MCF 10A (cell line): Measurements from ENCODE around the gene GABRR2. TPM values are rescaled to one million over a fixed set of nuclear protein-coding genes. Genes with fewer than 3 reads are reported as not detected.
A peak's percentile ranks its signal among the peaks of the same experiment; 100 is the strongest.

Source experiments
- BruUV-seq: library from RNA; stranded (reverse); fragments of 400-500 nt; replicated peaks from 2 replicates; lab custom pipeline; 2021; lab: Mats Ljungman, UMichigan
- CTCF ChIA-PET: fragments of 300-600 bp; sonication (Branson Sonifier 250); formaldehyde crosslinking; extraction: SDS; loops from one replicate; lab custom pipeline; 2021; ENCODE audit warnings: antibody characterized with exemption, inconsistent platforms; lab: Yijun Ruan, JAX
- POLR2A ChIA-PET: fragments of 300-600, 350-650 bp; sonication (Branson Sonifier 250); formaldehyde crosslinking; extraction: SDS; loops from one replicate; lab custom pipeline; 2020; ENCODE audit warnings: antibody characterized with exemption, inconsistent platforms; lab: Yijun Ruan, JAX
- DNase-seq: peaks from one replicate; pipeline ENCODE4 v3.0.0-alpha.2; 2018; ENCODE audit not compliant: unreplicated experiment
- H3K27ac Mint-ChIP-seq: one replicate; pipeline ENCODE4 v1.8.0; 2022; ENCODE audit warnings: mild to moderate bottlenecking, low read depth, mixed read lengths; ENCODE audit not compliant: unreplicated experiment
- H3K27me3 Mint-ChIP-seq: one replicate; pipeline ENCODE4 v1.8.0; 2022; ENCODE audit warnings: mixed read lengths; ENCODE audit not compliant: insufficient read depth, unreplicated experiment
- H3K36me3 Mint-ChIP-seq: one replicate; pipeline ENCODE4 v1.8.0; 2022; ENCODE audit warnings: mild to moderate bottlenecking, moderate library complexity, mixed read lengths; ENCODE audit not compliant: insufficient read depth, unreplicated experiment
- H3K4me1 Mint-ChIP-seq: one replicate; pipeline ENCODE4 v1.8.0; 2022; ENCODE audit warnings: mixed read lengths; ENCODE audit not compliant: insufficient read depth, unreplicated experiment
- H3K4me3 Mint-ChIP-seq: one replicate; pipeline ENCODE4 v1.8.0; 2022; ENCODE audit warnings: mild to moderate bottlenecking, moderate library complexity, mixed read lengths; ENCODE audit not compliant: unreplicated experiment
- H3K9me3 Mint-ChIP-seq: one replicate; pipeline ENCODE4 v1.8.0; 2022; ENCODE audit warnings: mixed read lengths; ENCODE audit not compliant: unreplicated experiment
- CTCF ChIP-seq: fragments of 200-600 bp; IDR thresholded peaks from one replicate; pipeline ENCODE4 v1.8.0; 2022; ENCODE audit warnings: antibody characterized with exemption, mild to moderate bottlenecking; ENCODE audit not compliant: unreplicated experiment
- intact Hi-C: fragments of 100-400 bp; cut with micrococcal nuclease; formaldehyde crosslinking; loops from 2 replicates; pipeline ENCODE4 v1.14.1; 2022
- total RNA-seq: library from RNA; stranded (reverse); gene quantifications from 2 replicates; pipeline ENCODE4 v1.2.3, GENCODE V29; 2022

Gene GABRR2
- total RNA-seq, 1 experiment from 2014 or later = not detected

GRCh38 chr6:89353702-89354392 lies 38.7 kb upstream of the GABRR2 start:
- H3K9me3 Mint-ChIP-seq = no peaks in the 10 kb centered on the region
- ChIA-PET POLR2A (interaction anchor here (0.7 kb wide), 2 partner anchors 28 to 273 kb away, joined by 3 to 4 read pairs; partner anchors contain the start of gene PNRC1), CTCF (interaction anchor here (1.5 to 4.3 kb wide), 2 partner anchors 14 to 18 kb away, joined by 6 to 32 read pairs; no protein-coding TSS in a partner anchor)
- BruUV-seq = no TSS peak
- peak overlapping the region; percentile 96 for H3K4me3 Mint-ChIP-seq
- TF ChIP-seq CTCF = no peak
- no peak for DNase-seq
- peaks cover 16% of the 10 kb centered on the region for H3K4me1 Mint-ChIP-seq
- peak overlapping the region; percentile 98 for H3K27ac Mint-ChIP-seq
- intact Hi-C loops = no loop called here
- no peaks in the 10 kb centered on the region for H3K36me3 Mint-ChIP-seq
- H3K27me3 Mint-ChIP-seq = no peaks in the 10 kb centered on the region

DNA sequence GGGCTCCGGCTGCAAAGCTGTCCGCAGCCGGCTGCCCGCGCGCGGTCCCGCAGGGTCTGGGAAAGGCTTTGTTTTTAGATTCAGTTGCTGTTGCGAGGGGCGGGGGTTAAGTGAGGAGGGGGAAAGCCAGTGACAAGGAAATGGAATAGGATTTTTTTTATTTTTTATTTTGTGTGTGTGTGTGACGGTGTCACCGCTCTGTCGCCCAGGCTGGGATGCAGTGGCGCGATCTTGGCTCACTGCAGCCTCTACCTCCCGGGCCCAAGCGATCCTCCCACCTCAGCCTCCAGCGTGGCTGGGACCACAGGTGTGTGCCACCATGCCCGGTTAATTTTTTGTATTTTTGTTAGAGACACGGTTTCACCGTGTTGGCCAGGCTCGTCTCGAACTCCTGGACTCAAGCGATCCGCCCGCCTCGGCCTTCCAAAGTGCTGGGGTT lies 38.0 kb upstream of the GABRR2 start:
- Mint-ChIP-seq H3K4me1 (peaks cover 22% of the 10 kb centered on the region), H3K36me3 (no peaks in the 10 kb centered on the region), H3K9me3 (no peaks in the 10 kb centered on the region), H3K27me3 (no peaks in the 10 kb centered on the region), H3K4me3 (peak overlapping the region; percentile 96), H3K27ac (peak overlapping the region; percentile 98)
- ChIA-PET POLR2A (interaction anchor here (0.7 to 3.3 kb wide), 13 partner anchors 8 to 390 kb away, joined by 3 to 17 read pairs (median 6); partner anchors contain the start of genes LYRM2, PM20D2, PNRC1 and RNGTT), CTCF (interaction anchor here (0.6 to 1.8 kb wide), 2 partner anchors 19 to 285 kb away, joined by 3 to 13 read pairs; no protein-coding TSS in a partner anchor)
- TF ChIP-seq CTCF = no peak
- no peak for DNase-seq
- BruUV-seq = TSS peak; percentile 93
- intact Hi-C loops = no loop called here

GRCh38 chr6:89352278-89353117 lies 37.4 kb upstream of the GABRR2 start, which contains the start of gene UBE2J1:
TSS of gene UBE2J1 (minus strand) at chr6:89352722. CDS start at chr6:89352569, 153 bp downstream.
- intact Hi-C loops = loop anchor here (1.0 kb wide), 1 partner anchor 53 kb away; no protein-coding TSS in a partner anchor
- H3K4me1 Mint-ChIP-seq = peaks cover 22% of the 10 kb centered on the region

More at GRCh38 chr6:89352278-89353117, 37.4 kb upstream of the GABRR2 start, which contains the start of gene UBE2J1:
- POLR2A ChIA-PET = interaction anchor here (0.6 to 3.3 kb wide), 21 partner anchors 9 to 939 kb away, joined by 3 to 17 read pairs (median 4); partner anchors contain the start of genes LYRM2, PM20D2, PNRC1 and RNGTT
- DNase-seq = peak; percentile 89
- CTCF ChIA-PET = interaction anchor here (0.5 to 1.8 kb wide), 4 partner anchors 12 to 400 kb away, joined by 3 to 13 read pairs (median 4); no protein-coding TSS in a partner anchor
- no peaks in the 10 kb centered on the region for H3K36me3 Mint-ChIP-seq
- H3K27ac Mint-ChIP-seq = peak within 1 kb of the TSS; percentile 98
- no peaks in the 10 kb centered on the region for H3K27me3 Mint-ChIP-seq
- H3K9me3 Mint-ChIP-seq = no peaks in the 10 kb centered on the region
- no TSS peak for BruUV-seq
- TF ChIP-seq CTCF = no peak
- H3K4me3 Mint-ChIP-seq = peak within 1 kb of the TSS; percentile 96
